ENCODE data around the gene ZCCHC8. TPM values are rescaled to one million over a fixed set of nuclear protein-coding genes. Genes with fewer than 3 reads are reported as not detected.

Gene ZCCHC8
- total and polyA plus RNA-seq, 2 of the 4 experiments (the other 2 are of a cell fraction) = 9.5 to 12.7 TPM

GRCh38 chr12:122499991-122500684 lies 594 bp downstream of the ZCCHC8 start:
- peaks cover 16% of the 10 kb centered on the region for H3K36me3 ChIP-seq (ENCODE audit: control insufficient read depth, insufficient read depth, low read length)
- peak overlapping the region; percentile 77 for H3K18ac ChIP-seq (ENCODE audit: low read depth, low read length)
- H3K27me3 ChIP-seq (ENCODE audit: control insufficient read depth, insufficient read depth, low read length) = no peaks in the 10 kb centered on the region
- H3K4ac ChIP-seq (ENCODE audit: low read depth, low read length) = peak overlapping the region; percentile 96
- WGBS, 2 experiments (ENCODE audit: extremely low coverage in 2 of 2, insufficient read length in 1 of 2) = 0% methylated on average over 17 of the region's 47 CpGs; no CpG with 5 or more reads in 1 of the 2 experiments
- H2AFZ ChIP-seq (replicated peaks; ENCODE audit: low read length, poor library complexity) = peak overlapping the region; percentile 96
- H3K4me3 ChIP-seq (ENCODE audit: insufficient read depth, low read depth, low read length) = peak overlapping the region; percentile 77
- H2BK15ac ChIP-seq (ENCODE audit: low read depth, low read length) = peak overlapping the region; percentile 58; the same call in 2 of the 3 replicates
- H2AK9ac ChIP-seq (replicated peaks; ENCODE audit: low read depth, low read length, poor library complexity) = peak overlapping the region; percentile 98
- CTCF ChIA-PET = interaction anchor here (1.0 kb wide), 2 partner anchors 17 to 252 kb away, joined by 3 read pairs; partner anchors contain the start of gene DENR
- DNase-seq = peak; percentile 73
- POLR2A ChIA-PET (ENCODE audit: unreplicated experiment) = interaction anchor here (0.8 to 1.5 kb wide), 2 partner anchors 101 to 102 kb away, joined by 3 read pairs; no protein-coding TSS in a partner anchor
- peak overlapping the region; percentile 98 for H3K23ac ChIP-seq (ENCODE audit: low read depth, low read length)
- peak overlapping the region; percentile 95 for H3K14ac ChIP-seq (replicated peaks; ENCODE audit: low read depth, low read length)
- H4K5ac ChIP-seq (ENCODE audit: low read depth, low read length) = peak overlapping the region; percentile 83
- H3K27ac ChIP-seq (ENCODE audit: insufficient read depth, low read length) = peak overlapping the region; percentile 93
- no peaks in the 10 kb centered on the region for H3K9me1 ChIP-seq (ENCODE audit: insufficient read depth, low read length)
- peak overlapping the region; percentile 90 for H2AK5ac ChIP-seq (ENCODE audit: low read depth, low read length)
- H3K9ac ChIP-seq (ENCODE audit: low read depth, low read length) = peak overlapping the region; percentile 93
- H3K56ac ChIP-seq (ENCODE audit: extremely low read depth, insufficient read depth, low read length) = peak overlapping the region; percentile 97
- peak overlapping the region; percentile 85 for H2BK120ac ChIP-seq (ENCODE audit: low read depth, low read length)
- dilution Hi-C loops (cut with HindIII; ENCODE audit: low sequenced_read_pairs, unreplicated experiment) = no loop called here
- peak overlapping the region; percentile 63 for H3K4me2 ChIP-seq (ENCODE audit: low read depth, low read length)
- H3K79me1 ChIP-seq (ENCODE audit: low read depth in 1 of 2, low read length in 2 of 2) = peaks cover 7 to 41% of the 10 kb centered on the region in 2 experiments
- TF ChIP-seq MXI1 (IDR thresholded peaks at IDR 0.05; ENCODE audit: borderline replicate concordance, low read depth, low read length) (peak; percentile 51; the same call in 1 of the 2 replicates), CEBPB (IDR thresholded peaks at IDR 0.05; ENCODE audit: low read depth, low read length) (peak; percentile 88), POLR2A (IDR thresholded peaks at IDR 0.05; ENCODE audit: low read depth, low read length) (no peak)
- in situ Hi-C loops (cut with MboI; ENCODE audit: low sequenced_read_pairs) = no loop called here
- ATAC-seq (ENCODE audit: low read depth) = peak; percentile 51
- H3K9me3 ChIP-seq (ENCODE audit: control insufficient read depth, insufficient read depth, low read length) = no peaks in the 10 kb centered on the region
- peak overlapping the region; percentile 98 for H4K91ac ChIP-seq (ENCODE audit: insufficient read depth, low read depth, low read length)
- H4K8ac ChIP-seq (ENCODE audit: low read depth in 2 of 2, low read length in 2 of 2) = peak overlapping the region; percentile 83 to 96
- no peaks in the 10 kb centered on the region for H3K4me1 ChIP-seq (ENCODE audit: control insufficient read depth, insufficient read depth, low read length)
- peaks cover 18% of the 10 kb centered on the region for H4K20me1 ChIP-seq (ENCODE audit: insufficient read depth, low read length)
- H2BK20ac ChIP-seq (ENCODE audit: low read depth, low read length) = peak overlapping the region; percentile 30; the same call in 1 of the 2 replicates
- TSS peak; percentile 19 for BruUV-seq (replicated peaks)
- peak overlapping the region; percentile 90 for H2BK5ac ChIP-seq (ENCODE audit: low read depth, low read length, poor library complexity, severe bottlenecking)
- intact Hi-C loops (cut with micrococcal nuclease) = no loop called here

All from IMR-90 (cell line).